ENCODE results near the gene ITFG2.

ITFG2 gene

DNA sequence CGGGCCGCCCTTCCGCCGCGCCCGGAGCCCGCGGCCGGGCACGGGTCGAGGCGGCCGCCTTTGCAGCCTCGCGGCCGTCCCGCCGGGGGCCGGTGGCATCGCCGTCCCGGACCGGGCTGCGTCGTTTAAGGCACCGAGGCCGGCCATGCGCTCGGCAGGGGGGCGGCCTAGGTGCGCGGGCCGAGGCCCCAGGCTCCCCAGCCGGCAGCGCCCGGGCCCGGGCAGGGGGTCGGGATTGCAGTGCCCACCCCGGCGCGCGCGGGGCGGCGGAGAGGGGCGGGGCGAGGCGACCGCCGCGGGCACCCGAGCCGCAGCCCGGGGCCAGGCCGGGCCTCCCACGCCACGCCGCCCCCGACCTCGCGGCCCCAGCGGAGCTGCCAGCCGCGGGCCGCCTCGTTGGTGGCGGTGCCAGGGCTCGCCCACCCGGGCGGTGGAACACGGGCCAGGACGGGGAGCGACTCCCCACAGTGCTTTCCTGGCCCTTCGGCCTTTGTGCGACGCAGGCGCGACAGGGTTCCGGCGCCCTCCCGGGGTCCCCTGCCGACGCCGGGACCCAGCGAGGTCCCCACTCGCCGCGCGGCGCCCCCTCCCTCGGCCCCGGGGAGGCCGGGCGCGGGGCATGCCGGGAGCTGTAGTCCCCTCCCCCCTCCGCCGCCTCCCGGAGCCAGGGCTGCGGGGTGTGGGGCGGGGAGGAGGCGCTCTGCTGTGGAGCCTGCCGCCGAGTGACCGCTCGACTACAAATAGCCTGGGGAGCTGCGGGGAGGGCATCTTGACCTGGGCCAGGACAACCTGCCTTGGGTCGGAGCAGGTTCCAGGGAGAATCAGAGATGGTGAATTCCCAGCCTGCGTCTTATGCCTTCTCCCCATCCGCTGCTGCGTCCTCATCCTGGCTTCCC, 16.9 kb upstream of the ITFG2 start:
- DNase-seq (ENCODE audit: low read depth) = peak; percentile 52

GRCh38 chr12:2796187-2796666, 16.2 kb upstream of the ITFG2 start:
- DNase-seq (ENCODE audit: low read depth) = no peak

DNA sequence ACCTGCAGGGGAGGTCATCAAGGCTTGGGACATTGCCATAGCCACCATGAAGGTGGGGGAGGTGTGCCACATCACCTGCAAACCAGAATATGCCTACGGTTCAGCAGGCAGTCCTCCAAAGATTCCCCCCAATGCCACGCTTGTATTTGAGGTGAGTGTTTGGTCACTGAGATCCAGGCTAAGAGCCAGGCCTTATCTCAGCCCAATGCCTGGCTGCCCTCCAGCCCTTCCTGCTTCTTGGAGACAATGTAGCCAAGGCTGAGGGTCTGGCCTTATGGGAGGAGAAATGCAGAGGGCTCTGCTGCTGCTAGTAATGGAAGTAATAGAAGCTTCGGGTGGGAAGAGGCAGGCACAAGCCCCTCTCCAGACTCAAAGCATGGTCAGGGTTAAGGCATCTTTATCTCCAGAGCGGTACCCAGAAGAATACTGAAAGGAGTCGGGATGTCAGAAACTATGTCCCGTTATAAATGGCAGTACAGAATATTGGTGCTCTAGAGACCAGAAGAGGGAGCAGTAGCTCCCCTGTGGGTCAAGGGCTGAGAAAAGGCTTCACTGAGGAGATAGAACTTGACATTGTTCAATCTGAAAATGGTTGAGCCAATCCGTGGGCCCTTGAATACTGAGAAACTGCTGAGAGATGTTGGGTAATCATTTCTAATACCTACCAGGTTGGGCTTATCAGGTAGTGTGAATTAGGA, 14.6 kb upstream of the ITFG2 start:
- no peak for DNase-seq (ENCODE audit: low read depth)

DNA sequence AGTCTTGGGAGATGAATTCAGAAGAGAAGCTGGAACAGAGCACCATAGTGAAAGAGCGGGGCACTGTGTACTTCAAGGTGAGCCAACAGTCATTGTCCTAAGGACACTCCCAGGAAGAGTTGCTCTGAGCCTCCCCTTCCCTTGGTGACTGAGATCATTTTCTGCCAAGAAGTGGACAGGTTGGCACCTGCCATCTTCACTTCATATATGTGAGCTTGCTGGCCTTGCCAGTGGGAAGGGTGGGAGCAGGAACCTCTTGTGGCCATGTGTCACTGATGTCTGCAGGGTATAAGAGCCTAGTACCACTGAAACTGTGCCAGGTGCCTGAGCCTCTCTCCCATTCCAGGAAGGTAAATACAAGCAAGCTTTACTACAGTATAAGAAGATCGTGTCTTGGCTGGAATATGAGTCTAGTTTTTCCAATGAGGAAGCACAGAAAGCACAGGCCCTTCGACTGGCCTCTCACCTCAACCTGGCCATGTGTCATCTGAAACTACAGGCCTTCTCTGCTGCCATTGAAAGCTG, 12.4 kb upstream of the ITFG2 start:
- no peak for DNase-seq (ENCODE audit: low read depth)

DNA sequence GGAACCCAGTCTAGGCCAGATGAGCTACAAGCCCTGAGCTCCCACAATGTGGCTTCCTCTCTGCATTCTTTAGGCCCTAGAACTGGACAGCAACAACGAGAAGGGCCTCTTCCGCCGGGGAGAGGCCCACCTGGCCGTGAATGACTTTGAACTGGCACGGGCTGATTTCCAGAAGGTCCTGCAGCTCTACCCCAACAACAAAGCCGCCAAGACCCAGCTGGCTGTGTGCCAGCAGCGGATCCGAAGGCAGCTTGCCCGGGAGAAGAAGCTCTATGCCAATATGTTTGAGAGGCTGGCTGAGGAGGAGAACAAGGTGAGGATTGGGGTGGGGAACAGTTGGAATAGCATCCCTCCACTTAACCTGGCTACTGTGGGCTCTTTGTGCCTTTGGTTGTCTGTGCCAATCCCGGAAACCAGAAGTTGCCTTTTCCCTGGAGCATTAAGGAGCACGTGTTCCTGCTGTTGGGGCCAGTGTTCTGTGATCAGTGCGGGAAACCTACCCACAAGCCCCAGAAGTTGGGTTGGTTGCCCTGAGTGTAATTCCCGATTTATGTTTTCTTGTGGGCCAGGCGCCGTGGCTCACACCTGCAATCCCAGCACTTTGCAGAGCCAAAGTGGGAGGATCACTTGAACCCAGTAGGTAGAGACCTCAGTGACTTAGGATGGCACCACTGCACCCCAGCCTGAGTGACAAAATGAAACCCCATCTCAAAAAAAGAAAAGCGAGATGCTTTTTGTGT, 11.3 kb upstream of the ITFG2 start:
- no peak for DNase-seq (ENCODE audit: low read depth)

- no peak for DNase-seq (ENCODE audit: low read depth)
These were observed 8.7 kb upstream of the ITFG2 start for GRCh38 chr12:2803635-2804392.

GRCh38 chr12:2804393-2805142, 7.9 kb upstream of the ITFG2 start:
- DNase-seq (ENCODE audit: low read depth) = peak; percentile 74

DNA sequence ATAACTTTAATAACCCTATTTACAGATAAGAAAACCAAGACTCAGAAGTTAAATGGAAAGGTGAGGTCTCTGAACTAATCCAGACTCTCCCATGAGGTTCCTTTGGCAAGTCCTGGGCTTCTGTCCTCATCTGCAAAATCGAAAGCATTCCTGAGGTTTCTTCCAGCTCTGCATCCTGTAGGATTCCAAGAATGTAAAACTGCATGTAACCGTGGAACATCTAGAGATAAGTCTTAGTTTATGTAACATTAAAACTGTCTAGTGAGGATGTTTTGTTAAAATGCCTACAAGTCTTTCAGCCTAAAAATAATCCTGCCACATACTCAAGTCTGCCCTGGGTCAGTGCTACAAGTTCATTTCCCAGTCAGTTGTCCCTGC, 7.3 kb upstream of the ITFG2 start:
- DNase-seq (ENCODE audit: low read depth) = no peak

DNA sequence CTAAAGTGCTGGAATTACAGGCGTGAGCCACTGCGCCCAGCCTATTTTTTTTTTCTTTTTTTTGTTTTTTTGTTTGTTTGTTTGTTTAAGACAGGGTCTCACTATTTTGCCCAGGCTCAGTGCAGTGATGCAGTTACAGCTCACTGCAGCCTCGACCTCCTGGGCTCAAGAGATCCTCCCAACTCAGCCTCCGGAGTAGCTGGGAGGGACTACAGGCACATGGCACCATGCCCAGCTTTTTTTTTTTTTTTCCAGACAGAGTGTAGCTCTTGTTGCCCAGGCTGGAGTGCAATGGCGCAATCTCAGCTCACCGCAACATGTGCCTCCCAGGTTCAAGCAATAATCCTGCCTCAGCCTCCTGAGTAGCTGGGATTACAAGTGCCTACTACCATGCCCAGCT, 5.8 kb upstream of the ITFG2 start:
- DNase-seq (ENCODE audit: low read depth) = no peak

GRCh38 chr12:2811801-2812200, 667 bp upstream of the ITFG2 start:
- DNase-seq (ENCODE audit: low read depth) = no peak

- peak; percentile 66 for DNase-seq (ENCODE audit: low read depth)
These were observed 1.0 kb downstream of the ITFG2 start for GRCh38 chr12:2813214-2814185.

GRCh38 chr12:2819810-2820209, 7.3 kb downstream of the ITFG2 start:
- DNase-seq (ENCODE audit: low read depth) = no peak

DNA sequence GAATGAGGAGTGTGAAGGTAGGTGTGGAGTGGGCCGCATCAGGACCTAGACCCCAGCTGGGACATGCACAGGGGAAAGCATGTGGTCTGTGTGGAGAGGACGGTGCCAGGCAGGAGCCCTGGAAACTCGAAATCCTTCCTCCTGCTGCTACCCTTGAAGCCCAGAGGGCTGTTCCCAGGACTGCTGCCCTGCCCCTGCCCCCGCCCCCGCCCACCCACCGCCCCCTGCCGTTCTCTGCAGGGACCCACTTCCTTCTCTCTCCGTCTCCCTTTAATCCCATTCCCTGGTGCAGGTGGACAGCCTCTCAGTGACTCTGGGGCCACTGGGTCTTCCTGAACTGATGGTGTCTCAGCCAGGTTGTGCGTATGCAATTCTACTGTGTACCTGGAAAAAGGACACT, 8.0 kb downstream of the ITFG2 start:
- DNase-seq (ENCODE audit: low read depth) = no peak

- no peak for DNase-seq (ENCODE audit: low read depth)
These were observed 11.0 kb downstream of the ITFG2 start for GRCh38 chr12:2823483-2823882.

DNA sequence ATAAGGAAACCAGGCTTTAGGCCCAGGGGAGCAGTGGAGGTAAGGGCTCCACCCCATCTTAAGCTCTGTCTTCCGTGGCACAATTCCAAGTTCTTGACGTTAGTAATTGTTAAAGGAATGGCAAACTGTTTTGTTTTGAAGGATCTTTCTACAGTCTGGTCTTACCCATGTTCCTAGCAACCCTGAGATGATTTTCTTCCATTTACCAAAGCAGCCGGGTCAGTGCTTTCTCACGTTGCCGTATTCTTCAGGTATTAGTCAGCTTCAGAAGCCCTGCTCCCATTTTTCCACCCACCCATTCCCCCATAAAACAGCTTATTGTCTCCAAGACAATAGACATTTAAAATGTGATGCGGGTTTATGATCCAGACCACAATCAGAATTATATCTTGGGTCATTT, 12.1 kb downstream of the ITFG2 start:
- DNase-seq (ENCODE audit: low read depth) = no peak

DNA sequence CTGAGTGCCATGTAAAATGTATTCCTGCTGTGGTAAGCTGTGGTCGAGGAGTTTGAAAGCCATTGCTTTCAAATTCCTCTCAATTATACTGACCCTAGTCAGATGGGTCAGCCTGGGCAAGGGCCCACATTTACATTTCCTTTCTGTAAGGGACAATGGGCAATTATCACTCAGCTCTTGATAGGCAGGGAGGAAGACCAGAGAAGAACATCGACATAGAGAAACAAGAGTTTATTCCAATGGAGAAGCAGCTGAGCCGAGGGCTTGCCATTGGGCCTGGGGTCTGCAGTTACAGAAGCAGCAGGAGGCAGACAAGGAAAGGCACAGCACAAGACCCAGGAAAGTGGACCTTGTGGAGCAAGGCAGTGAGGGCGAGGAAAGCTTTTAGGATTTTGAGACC, 12.7 kb downstream of the ITFG2 start:
- DNase-seq (ENCODE audit: low read depth) = no peak

- no peak for DNase-seq (ENCODE audit: low read depth)
These were observed 13.6 kb downstream of the ITFG2 start for GRCh38 chr12:2826036-2826435.

DNA sequence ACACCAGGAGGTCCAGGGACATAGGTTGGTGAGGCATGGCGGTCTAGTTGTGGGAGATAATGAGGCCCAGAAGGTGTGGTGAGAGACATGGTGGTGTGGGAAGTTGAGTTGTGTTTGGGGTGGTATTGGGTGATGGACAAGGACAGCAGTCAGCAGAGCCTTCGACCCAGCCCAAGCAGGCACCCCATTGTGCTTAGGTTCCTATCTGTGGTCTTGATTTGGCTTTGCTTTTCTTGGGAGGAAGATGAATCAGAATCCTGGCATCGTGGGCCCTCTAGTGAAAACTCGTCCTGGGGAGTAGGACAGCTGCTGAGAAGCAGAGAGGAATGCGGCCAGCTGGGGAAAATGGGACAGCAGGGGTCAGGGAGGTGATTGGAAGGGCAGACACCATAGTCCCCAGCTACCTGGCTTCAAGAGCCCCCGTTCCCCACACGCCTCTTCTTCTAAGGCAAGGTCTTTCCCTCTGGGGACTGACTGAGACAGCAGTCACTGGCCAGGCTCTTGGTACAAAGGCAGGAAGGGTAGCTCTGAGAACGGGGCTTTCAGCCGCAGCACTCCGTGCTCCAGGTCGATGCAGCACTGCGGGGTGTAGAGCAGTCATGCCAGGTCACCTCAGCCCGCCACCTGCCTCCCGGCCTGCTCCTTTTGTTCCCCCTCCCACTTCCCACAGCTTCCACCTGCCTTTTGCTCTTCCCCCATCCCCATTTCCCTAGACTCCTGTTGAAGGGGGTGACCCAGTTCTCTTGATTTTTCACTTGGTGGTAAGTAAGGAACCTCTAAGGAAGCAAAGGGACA, 14.4 kb downstream of the ITFG2 start:
- no peak for DNase-seq (ENCODE audit: low read depth)

GRCh38 chr12:2829275-2829674, 16.8 kb downstream of the ITFG2 start:
- no peak for DNase-seq (ENCODE audit: low read depth)
